GM19351 (cell line): Measurements from ENCODE around the gene OTOG.
"Not testable (repeated sequence)": the region's sequence is repeated elsewhere in the genome, so short reads cannot be mapped to it uniquely, and the experiment has no call there.

Experiments
- ATAC-seq: cut with Tn5 transposase; IDR thresholded peaks from one replicate; pipeline ENCODE4 v1.9.1; 2021; ENCODE audit warnings: mild to moderate bottlenecking, moderate library complexity; ENCODE audit not compliant: unreplicated experiment

Gene OTOG

DNA sequence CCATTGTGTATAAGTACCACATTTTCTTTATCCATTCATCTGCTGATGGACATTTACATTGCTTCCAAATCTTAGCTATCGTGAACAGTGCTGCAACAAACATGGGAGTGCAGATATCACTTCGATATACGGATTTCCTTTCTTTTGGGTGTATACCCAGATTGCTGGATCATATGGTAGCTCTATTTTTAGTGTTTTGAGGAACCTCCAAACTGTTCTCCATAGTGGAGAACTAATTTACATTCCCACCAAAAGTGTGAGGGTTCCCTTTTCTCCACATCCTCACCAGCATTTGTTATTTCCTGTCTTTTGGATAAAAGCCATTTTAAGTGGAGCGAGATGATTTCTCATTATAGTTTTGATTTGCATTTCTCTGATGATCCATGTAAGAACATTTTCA lies 75.7 kb downstream of the OTOG start:
- not testable (repeated sequence) for ATAC-seq

DNA sequence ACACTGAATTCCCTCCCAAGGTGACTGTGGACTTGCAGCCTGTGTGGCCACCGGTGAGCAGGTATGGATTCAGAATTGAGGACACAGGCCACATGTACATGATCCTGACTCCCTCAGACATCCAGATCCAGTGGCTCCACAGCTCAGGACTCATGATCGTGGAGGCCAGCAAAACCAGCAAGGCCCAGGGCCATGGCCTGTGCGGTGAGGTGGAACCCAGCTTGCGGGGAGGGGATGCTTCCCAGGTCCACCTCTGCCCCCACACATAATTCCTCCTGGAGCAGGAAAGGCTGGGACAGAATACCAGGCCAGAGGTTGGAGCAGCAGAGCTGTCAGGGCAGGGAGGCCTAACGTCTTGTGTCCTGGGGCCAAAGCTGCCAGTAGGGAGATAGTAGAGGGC lies 82.1 kb downstream of the OTOG start:
- ATAC-seq, result no peak

DNA sequence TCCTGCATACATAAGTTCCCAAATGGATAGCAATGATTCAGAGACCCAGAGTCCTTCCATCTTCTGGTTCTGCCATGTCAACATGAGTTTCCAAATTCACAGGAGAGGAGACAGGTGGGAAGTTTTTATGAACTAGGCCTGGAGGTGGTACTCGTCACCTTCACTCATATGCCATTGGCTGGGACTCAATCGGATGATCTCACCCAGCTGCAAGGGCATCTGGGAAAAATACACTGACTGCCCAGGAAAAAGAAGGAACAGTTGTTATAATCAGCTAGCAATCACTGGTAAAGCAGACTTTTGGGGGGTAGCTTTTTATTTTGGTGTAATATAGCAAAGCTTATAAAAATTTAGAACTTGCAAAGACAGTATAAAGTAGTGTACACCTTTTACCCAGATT lies 83.9 kb downstream of the OTOG start:
- no peak for ATAC-seq

DNA sequence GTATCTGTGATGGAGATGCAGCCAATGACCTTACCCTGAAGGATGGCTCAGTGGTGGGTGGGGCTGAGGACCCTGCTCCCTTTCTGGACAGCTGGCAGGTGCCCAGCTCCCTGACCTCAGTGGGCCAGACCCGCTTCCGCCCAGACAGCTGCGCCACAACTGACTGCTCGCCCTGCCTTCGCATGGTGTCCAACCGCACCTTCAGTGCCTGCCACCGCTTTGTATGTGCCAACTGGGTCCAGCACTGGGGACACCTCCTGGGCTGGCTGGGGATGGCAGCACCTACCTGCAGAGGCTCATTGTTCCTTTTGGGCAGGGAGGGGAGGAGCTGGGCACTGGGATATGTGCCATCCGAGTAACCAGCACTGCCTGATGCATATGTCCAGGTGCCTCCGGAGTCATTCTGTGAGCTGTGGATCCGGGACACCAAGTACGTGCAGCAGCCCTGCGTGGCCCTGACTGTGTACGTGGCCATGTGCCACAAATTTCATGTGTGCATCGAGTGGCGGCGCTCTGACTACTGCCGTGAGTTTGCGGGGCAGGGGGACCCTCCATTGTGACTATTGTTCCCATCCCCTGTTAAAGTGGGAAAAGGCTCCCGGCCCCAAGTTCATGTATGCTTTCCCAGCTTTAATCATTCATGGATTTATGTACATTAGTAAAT lies 84.8 kb downstream of the OTOG start:
- ATAC-seq, result no peak

DNA sequence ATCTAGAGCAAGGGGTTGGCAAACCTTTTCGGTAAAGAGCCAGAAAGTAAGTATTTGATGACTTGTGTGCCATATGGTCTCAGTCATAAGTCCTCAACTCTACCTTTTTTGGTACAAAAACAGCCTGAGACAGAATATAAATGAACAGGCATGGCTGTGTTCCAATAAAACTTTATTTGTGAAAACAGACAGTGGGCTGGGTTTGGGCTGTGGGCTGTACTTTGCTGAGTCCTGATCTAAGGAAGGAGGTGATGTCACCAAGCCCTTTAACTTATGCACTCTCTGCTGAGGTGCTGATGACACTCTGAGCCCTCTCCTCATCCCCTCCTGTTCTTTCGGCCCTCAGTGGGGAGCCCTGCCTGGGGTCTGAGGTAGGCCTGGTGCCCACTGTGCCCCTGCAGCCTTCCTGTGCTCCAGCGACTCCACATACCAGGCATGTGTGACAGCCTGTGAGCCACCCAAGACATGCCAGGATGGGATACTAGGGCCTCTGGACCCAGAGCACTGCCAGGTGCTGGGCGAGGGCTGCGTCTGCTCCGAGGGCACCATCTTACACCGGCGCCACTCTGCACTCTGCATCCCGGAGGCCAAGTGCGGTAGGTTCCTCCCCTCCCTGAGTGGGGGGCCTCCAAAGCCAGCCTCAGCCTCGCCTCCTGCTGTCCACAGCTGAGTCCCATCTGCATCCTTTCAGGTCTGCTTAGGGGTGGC lies 86.4 kb downstream of the OTOG start:
- no peak for ATAC-seq

DNA sequence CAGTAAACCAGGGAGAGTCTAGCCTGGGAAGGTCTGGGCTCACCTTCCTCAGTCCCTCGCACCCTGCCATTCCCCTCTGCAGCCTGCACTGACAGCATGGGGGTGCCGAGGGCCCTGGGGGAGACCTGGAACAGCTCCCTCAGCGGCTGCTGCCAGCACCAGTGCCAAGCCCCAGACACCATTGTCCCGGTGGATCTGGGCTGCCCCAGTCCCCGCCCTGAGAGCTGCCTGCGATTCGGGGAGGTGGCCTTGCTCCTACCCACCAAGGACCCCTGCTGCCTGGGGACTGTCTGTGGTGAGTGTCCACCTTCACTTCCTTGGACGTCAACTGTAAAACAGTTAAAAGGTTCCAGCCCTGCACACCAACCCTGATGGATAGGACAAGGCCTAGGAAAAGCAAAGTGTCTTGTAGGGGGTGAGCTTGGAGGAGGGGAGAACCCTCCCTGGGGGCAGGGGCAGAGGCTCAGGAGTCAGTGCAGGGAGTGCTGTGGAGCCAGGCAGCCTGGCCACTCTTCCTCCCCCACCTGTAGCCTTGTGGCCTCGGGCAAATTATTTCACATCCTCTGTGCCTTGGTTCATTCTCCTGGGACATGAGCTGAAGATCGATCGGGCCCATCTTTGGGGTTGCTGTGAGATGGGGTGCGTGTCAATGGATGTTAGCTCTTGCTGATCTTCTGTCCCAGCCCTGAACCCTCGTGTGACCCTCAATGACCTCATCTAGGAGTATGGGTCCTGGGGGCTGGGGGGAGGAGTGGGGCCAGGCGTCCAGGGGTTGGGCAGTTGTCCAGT lies 87.1 kb downstream of the OTOG start:
- ATAC-seq, result no peak

DNA sequence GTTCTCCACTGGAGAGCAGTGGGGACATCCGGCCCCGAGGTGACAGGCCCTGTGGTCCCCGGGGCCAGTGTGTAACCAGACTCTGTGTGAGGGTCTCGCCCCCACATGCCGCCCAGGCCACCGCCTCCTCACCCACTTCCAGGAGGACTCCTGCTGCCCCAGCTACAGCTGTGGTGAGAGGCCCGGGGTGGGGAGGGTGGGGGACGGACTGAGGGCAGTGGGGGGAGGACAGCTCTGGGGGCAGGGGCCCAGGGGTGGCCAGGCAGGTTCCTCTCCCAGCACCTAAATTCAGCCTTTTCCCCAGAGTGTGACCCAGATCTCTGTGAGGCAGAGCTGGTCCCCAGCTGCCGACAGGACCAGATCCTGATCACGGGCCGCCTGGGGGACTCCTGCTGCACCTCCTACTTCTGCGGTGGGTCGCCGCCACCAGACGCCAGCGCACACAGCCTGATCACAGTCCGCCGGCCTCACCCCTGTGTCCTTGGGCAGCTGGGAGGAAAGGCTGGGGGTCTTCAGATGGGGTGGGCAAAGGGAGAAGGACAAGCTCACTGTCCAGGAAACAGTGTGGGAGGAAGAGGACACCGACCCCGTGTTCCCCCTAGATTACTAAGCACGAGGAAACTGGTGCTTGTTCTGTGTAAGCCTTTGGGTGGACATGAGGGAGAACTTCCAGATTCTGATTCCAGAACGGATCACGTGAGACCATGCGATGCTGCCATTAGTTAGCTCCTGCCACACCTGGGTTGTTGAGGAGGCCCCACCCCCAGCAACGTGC lies 87.9 kb downstream of the OTOG start:
- ATAC-seq, result no peak

DNA sequence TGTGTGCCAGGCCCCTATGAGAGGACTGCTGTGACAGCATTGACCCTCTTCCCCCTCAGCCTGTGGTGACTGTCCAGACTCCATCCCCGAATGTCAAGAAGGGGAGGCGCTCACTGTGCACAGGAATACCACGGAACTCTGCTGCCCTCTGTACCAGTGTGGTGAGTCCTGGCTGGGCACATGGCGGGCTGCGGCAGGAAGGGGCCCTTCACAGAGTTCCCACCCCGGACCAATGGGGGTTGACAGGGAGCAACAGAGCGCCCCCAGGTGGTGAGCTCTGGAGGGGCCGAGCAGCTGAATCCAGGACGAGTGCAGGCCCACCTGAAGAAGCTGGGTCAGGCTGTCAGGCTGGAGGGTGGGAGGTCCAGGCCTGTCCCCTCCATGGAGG lies 88.5 kb downstream of the OTOG start:
- no peak for ATAC-seq

DNA sequence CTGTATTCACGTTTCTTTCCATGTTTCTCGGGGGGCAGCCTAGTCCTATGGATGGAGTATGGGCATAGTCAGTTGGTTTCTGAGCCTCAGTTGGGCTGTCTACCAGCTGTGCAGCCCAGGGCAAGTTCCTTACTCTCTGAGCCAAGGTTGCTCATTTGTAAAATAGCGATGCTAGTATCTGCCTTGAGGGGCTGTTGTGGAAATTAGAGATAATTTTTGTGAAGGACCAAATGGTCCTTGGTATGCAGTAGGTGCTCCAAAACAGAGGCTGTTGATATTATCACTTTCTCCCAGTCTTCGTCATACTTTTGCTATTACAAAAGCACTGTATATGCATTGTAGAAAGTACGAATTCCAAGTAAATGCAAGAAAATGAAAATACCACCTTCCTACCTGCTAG lies 89.7 kb downstream of the OTOG start:
- ATAC-seq, result no peak

DNA sequence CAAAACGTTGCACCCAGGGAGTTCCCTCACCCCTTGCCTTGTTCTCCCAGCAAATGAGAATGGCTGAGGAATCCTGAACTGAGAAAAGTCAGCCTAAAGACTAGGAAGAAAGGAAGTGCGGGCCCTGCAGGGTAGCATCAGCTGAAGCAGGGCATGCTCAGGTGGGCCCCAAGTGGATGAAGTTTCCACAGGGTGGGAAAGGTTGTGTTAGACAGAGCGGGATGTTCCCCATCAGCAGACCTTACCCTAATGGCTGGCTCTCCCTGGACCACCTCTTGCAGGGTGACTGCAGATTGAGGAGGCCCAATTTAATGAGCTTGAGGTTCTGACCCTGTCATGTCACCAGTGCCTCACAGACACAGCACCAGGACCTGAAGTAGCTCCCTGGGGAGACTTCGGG lies 90.8 kb downstream of the OTOG start:
- ATAC-seq, result no peak

DNA sequence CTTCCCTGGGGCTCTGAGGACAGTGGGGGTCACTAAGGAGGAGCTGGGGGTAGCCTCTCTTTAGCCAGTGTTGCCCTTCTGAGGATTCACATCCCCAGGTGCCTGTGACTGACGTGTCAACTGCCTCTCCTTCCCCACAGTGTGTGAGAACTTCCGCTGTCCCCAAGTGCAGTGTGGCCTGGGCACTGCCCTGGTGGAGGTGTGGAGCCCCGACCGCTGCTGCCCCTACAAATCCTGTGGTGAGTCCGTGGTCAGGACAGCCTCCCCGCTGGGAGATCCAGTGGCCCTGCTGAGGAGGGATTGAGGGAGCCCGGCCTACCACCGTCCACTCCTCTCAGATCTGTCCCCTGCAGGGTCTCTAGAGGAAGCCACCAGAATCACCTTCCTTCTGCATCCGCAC lies 91.3 kb downstream of the OTOG start:
- ATAC-seq, result no peak

DNA sequence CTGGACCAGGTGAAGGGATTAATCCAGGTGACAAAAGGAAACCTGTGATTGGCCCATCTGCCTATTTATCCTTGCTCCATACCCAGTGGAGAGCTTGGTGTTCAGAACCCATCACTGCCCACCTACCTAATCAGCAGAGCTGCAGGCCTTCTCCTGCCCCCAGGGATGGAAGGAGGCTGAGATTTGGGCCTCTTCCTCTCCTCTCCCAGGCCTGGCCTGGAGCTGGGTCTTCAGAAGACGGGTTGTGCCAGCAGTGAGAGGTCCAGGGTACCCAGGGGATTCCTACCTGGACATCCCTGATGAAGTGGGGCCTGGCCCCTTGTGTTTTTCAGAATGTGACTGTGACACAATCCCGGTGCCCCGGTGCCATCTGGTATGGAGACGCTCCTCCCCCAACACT lies 92.0 kb downstream of the OTOG start:
- ATAC-seq, result no peak

DNA sequence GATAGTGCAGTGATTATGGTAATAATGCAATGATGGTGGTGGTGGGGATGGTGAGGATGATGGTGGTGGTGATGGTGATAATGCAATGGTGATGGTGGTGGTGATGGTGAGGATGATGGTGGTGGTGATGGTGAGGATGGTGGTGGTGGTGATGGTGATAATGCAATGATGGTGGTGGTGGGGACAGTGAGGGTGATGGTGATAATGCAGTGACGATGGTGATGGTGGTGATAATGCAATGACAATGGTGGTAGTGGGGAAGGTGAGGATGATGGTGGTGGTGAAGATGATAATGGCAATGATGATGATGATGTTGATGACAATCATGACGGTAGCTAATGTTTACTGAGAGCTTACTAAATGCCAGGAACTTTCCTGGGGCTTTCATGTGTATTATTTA lies 92.7 kb downstream of the OTOG start:
- no peak for ATAC-seq

DNA sequence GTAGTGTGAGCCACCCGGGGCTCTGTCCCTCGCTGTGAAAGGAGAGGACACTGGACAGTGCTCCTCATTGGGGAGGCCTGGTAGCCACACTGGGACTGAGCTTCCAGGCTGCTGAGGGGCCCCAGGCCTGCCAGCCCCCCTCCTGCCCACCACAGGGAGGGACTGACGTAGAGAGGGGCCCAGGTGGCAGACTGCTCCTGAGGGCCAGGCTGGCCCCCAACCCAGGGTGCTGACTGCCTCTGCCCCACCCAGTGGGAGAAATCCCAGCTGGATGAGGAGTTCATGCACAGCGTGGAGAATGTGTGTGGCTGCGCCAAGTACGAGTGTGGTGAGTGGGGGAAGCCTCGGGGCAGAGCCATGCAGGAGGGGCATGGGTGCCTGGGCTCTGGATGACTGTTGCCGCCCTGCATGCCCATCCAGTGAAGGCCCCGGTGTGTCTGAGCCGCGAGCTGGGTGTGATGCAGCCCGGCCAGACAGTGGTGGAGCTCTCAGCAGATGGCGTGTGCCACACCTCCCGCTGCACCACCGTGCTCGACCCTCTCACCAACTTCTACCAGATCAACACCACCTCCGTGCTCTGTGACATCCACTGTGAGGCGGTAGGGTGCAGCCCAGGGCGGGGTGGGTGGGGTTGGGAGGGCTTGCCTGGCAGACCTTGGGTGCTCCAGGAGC lies 93.6 kb downstream of the OTOG start:
- no peak for ATAC-seq

DNA sequence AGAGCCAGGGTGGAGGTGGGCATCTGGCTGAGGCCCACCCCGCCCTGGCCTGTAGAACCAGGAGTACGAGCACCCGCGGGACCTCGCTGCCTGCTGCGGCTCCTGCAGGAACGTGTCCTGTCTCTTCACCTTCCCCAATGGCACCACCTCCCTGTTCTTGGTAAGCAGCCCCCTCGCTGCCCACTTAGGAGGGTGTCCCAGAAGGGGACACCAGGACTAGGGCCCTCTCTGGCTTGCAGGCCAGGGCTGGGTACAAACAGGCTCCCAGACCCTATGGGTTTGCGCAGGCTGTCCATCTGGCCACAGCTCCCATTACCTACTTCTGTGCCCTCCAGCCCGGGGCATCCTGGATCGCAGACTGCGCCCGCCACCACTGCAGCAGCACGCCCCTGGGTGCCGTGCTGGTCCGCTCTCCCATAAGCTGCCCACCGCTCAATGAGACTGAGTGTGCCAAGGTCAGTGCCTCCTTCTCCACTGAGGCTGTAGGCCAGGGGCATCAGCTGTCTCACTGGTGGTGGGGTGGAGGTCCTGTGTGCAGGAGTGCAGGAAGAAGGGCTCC lies 94.8 kb downstream of the OTOG start:
- ATAC-seq, result no peak

DNA sequence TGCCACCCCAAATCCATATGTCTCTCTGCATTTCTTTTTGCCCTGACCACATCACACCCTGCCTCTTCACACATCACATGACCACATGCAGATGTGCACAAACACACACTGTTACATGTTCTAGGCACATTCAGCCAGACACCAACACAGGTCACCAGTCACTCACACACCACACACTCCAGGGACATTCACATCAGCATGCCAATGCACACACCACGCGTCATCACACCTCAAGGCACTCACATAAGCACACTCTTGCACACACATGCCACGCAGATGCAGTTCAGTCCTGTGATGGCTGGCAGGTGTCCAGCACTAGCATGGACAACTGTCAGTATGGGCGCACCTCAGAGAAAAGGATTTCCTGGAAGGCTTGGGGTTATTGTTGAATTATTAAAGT lies 95.3 kb downstream of the OTOG start:
- ATAC-seq, result no peak

DNA sequence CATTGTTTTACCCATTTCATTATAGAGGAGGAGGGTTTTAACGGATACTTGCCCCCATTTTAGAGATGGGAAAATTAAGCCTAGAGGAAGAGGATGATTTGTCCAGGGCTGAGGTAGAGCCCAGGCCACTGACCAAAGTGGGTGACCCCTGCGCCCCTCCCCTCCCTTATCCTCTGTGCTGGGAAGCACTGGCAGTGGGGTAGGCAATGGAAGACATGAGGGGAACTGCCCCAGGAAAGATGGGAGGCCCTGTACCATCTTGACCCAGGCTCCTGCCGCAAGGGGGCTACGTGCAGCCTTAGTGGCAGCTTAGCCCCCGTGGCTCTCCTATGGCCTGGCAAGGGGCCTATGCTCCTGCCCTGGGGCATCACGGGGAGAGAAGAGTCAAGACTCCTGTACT lies 95.9 kb downstream of the OTOG start:
- no peak for ATAC-seq

DNA sequence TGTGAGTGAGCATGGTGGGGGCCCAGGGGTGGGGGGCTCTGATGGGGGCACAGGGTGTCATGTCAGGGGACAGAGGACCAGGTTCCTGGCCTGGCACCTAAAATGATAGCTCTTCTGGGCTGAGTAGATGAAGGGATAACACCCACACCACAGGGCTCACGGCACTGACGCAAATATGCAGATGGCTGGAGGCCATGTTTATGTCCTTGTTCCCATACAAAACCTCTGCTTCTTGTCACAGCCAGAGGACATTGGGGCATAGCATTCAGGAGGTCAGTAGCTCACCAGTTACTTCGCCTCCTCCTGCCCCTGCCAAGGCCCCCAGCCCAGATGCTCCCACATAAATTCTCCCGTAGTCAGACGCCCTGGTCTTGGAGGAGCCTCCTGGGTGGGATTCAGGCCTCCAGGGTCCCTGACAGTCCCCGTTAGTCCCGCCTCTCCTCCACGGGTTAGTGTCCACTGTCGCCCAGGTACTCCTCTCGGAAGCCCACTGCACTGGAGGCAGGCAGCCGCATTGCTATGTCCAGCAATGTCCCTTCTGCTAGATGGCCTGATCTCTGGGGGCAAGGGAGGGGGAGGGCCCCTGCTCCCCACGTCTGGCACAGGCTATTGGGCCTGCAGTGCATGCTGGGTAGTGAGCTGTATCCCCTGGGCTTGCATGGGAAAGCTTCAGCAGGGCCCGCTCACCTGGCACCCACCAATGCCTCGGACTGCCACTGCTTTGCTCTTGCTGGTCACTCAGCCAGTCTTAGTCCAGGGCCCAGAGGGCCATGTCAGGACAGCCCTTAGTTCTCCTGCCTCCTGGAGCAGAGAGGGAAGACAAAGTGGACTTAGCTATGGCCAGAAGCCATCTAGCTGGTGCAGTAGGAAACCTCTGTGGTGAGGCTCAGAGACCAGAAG lies 96.7 kb downstream of the OTOG start:
- ATAC-seq, result no peak

DNA sequence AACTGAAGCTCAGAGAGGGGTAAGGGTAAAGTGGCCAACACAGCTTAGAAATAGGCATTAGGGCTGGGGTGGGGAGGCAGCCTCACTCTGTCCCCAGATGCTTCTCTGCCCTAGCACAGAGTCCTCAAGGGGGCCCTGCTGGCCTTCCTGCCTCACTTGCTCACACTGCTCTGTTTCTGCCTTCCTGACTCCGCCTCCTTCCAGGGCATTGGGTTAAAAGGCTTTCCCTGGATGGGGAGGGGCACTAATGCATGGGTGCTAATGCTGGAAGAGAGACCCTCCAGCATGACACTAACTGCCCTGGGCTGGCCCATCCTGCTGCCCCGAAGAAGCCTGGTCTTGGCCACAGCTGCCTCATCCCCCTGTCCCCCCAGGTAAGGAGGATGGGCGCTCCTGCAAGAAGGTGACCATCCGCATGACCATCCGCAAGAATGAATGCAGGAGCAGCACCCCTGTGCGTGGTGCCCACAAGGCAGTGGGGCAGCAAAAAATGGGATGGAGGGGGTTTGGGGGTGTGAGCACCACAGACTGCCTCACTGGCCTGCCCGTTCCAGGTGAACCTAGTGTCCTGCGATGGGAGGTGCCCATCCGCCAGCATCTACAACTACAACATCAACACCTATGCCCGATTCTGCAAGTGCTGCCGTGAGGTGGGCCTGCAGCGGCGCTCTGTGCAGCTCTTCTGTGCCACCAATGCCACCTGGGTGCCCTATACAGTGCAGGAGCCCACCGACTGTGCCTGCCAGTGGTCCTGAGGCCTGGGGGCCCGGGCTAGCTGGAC lies 98.3 kb downstream of the OTOG start:
- no peak for ATAC-seq
